H9 (cell line): Measurements from ENCODE around the gene FCSK. TPM values are rescaled to one million over a fixed set of nuclear protein-coding genes. Genes with fewer than 3 reads are reported as not detected.

Source experiments
- DNase-seq: peaks from one replicate; pipeline ENCODE4 v3.0.0-alpha.2; 2017
- H2AFZ ChIP-seq: one replicate; pipeline ENCODE4 v1.6.1; 2013; ENCODE audit warnings: mild to moderate bottlenecking, low read length, control low read depth, moderate library complexity
- H2AK5ac ChIP-seq: 2 replicates; pipeline ENCODE4 v1.6.1; 2013; ENCODE audit warnings: low read length, control low read depth, mixed read lengths; ENCODE audit not compliant: insufficient read length
- H2BK120ac ChIP-seq: one replicate; pipeline ENCODE4 v1.6.1; 2013; ENCODE audit warnings: low read depth, mild to moderate bottlenecking, low read length, control low read depth, inconsistent platforms; ENCODE audit not compliant: poor library complexity, severe bottlenecking
- H2BK12ac ChIP-seq: 2 replicates; pipeline ENCODE4 v1.6.1; 2013; ENCODE audit warnings: low read length, control low read depth, mixed read lengths, low read depth; ENCODE audit not compliant: insufficient read length
- H2BK15ac ChIP-seq: 2 replicates; pipeline ENCODE4 v1.6.1; 2013; ENCODE audit warnings: low read depth, low read length, control low read depth
- H2BK20ac ChIP-seq: one replicate; pipeline ENCODE4 v1.6.1; 2013; ENCODE audit warnings: low read depth, mild to moderate bottlenecking, low read length, control low read depth, inconsistent platforms; ENCODE audit not compliant: poor library complexity, severe bottlenecking
- H2BK5ac ChIP-seq: 2 replicates; pipeline ENCODE4 v1.6.1; 2013; ENCODE audit warnings: low read length, control low read depth, mixed read lengths; ENCODE audit not compliant: insufficient read length
- H3K14ac ChIP-seq: 2 replicates; pipeline ENCODE4 v1.6.1; 2013; ENCODE audit warnings: low read length, control low read depth; ENCODE audit not compliant: insufficient read depth
- H3K18ac ChIP-seq: 2 replicates; pipeline ENCODE4 v1.6.1; 2013; ENCODE audit warnings: low read depth, mild to moderate bottlenecking, mixed read lengths, low read length, control low read depth; ENCODE audit not compliant: insufficient read length
- H3K23ac ChIP-seq: 2 replicates; pipeline ENCODE4 v1.6.1; 2013; ENCODE audit warnings: low read length, control low read depth, mixed read lengths, low read depth; ENCODE audit not compliant: insufficient read length
- H3K23me2 ChIP-seq: 2 replicates; pipeline ENCODE4 v1.6.1; 2013; ENCODE audit warnings: low read depth, mild to moderate bottlenecking, mixed read lengths, low read length, control low read depth; ENCODE audit not compliant: insufficient read length, poor library complexity, severe bottlenecking
- H3K27ac ChIP-seq: 2 replicates; pipeline ENCODE4 v1.5.1; 2013; ENCODE audit warnings: low read length, control low read depth, mixed read lengths, low read depth; ENCODE audit not compliant: insufficient read length
- H3K27me3 ChIP-seq: 2 replicates; pipeline ENCODE4 v1.6.1; 2013; ENCODE audit warnings: low read length, control low read depth, inconsistent platforms; ENCODE audit not compliant: insufficient read depth
- H3K4ac ChIP-seq: 2 replicates; pipeline ENCODE4 v1.6.1; 2013; ENCODE audit warnings: low read depth, mild to moderate bottlenecking, control low read depth, inconsistent platforms, low read length, moderate library complexity
- H3K4me1 ChIP-seq: 2 replicates; pipeline ENCODE4 v1.6.1; 2013; ENCODE audit warnings: low read length, control low read depth, inconsistent platforms; ENCODE audit not compliant: insufficient read depth
- H3K4me2 ChIP-seq: 2 replicates; pipeline ENCODE4 v1.6.1; 2013; ENCODE audit warnings: low read length, control low read depth, mixed read lengths; ENCODE audit not compliant: insufficient read length, insufficient read depth
- H3K56ac ChIP-seq: 2 replicates; pipeline ENCODE4 v1.6.1; 2013; ENCODE audit warnings: low read depth, mild to moderate bottlenecking, mixed read lengths, low read length, control low read depth; ENCODE audit not compliant: insufficient read length
- H3K79me1 ChIP-seq: 2 replicates; pipeline ENCODE4 v1.6.1; 2013; ENCODE audit warnings: low read depth, mild to moderate bottlenecking, moderate library complexity, low read length, control low read depth, inconsistent platforms; ENCODE audit not compliant: insufficient read depth, poor library complexity, severe bottlenecking
- H3K79me2 ChIP-seq: 2 replicates; pipeline ENCODE4 v1.6.1; 2013; ENCODE audit warnings: low read length, control low read depth, inconsistent platforms; ENCODE audit not compliant: insufficient read depth
- H3K9ac ChIP-seq: 2 replicates; pipeline ENCODE4 v1.6.1; 2013; ENCODE audit warnings: low read length, control low read depth, mixed read lengths; ENCODE audit not compliant: insufficient read length; ENCODE audit errors: extremely low read depth
- H3K9me3 ChIP-seq: one replicate; pipeline ENCODE4 v1.6.1; 2013; ENCODE audit warnings: low read depth, low read length, inconsistent platforms; ENCODE audit not compliant: control insufficient read depth
- H3T11ph ChIP-seq: one replicate; pipeline ENCODE4 v1.6.1; 2013; ENCODE audit warnings: mild to moderate bottlenecking, low read length, control low read depth, inconsistent platforms
- H4K20me1 ChIP-seq: one replicate; pipeline ENCODE4 v1.6.1; 2013; ENCODE audit not compliant: control insufficient read depth, insufficient read length, insufficient read depth
- H4K5ac ChIP-seq: 2 replicates; pipeline ENCODE4 v1.6.1; 2013; ENCODE audit warnings: low read depth, mild to moderate bottlenecking, mixed read lengths, low read length, control low read depth; ENCODE audit not compliant: insufficient read length
- H4K8ac ChIP-seq: replicated peaks from 2 replicates; pipeline ENCODE4 v1.6.1; 2013; ENCODE audit warnings: low read length, control low read depth, mixed read lengths, low read depth; ENCODE audit not compliant: insufficient read length
- H4K91ac ChIP-seq: 2 replicates; pipeline ENCODE4 v1.6.1; 2013; ENCODE audit warnings: low read depth, mild to moderate bottlenecking, moderate library complexity, mixed read lengths, low read length, control low read depth; ENCODE audit not compliant: insufficient read length
- H3K27ac Mint-ChIP-seq, 3 experiments: 2 replicates in 2 of 3; 3 replicates in 1 of 3; pipeline ENCODE4 v1.8.0; 2020 to 2021; ENCODE audit warnings: mixed read lengths in 3 of 3, mild to moderate bottlenecking in 1 of 3, moderate library complexity in 1 of 3
- H3K27me3 Mint-ChIP-seq: 2 replicates; pipeline ENCODE4 v1.8.0; 2021; ENCODE audit warnings: low read depth, mild to moderate bottlenecking, moderate library complexity, mixed read lengths
- H3K36me3 Mint-ChIP-seq, 3 experiments: 2 replicates in 2 of 3; 3 replicates in 1 of 3; pipeline ENCODE4 v1.8.0; 2020 to 2021; ENCODE audit warnings: low read depth in 3 of 3, mixed read lengths in 3 of 3; ENCODE audit not compliant: insufficient read depth in 1 of 3
- H3K4me1 Mint-ChIP-seq, 2 experiments: 2 replicates each; pipeline ENCODE4 v1.8.0; 2020; ENCODE audit warnings: mixed read lengths in 2 of 2
- H3K4me3 Mint-ChIP-seq, 2 experiments: 2 replicates in 1 of 2; 3 replicates in 1 of 2; pipeline ENCODE4 v1.8.0; 2020 to 2021; ENCODE audit warnings: mild to moderate bottlenecking in 2 of 2, mixed read lengths in 2 of 2, moderate library complexity in 1 of 2
- H3K9me3 Mint-ChIP-seq, 2 experiments: 2 replicates in 1 of 2; 3 replicates in 1 of 2; pipeline ENCODE4 v1.8.0; 2020; ENCODE audit warnings: mild to moderate bottlenecking in 2 of 2, mixed read lengths in 2 of 2, moderate library complexity in 1 of 2
- WGBS: extraction: QIAGEN DNeasy Blood & Tissue Kit; methylation state at CpG from one replicate; pipeline ENCODE4 v1.1.7; 2013; ENCODE audit warnings: missing lambda C conversion rate, low lambda C conversion rate, mixed read lengths; ENCODE audit not compliant: insufficient read length; ENCODE audit errors: extremely low coverage; 5-methylcytosine and 5-hydroxymethylcytosine counted together
- total RNA-seq: library from RNA; stranded (reverse); gene quantifications from 2 replicates; pipeline ENCODE4 v1.2.1, GENCODE V29; 2021
- TF ChIP-seq, protein P1 (sequence below): fragments of 200-600 bp; sonication (generic); conservative IDR thresholded peaks from 3 replicates; pipeline ENCODE4 v1.8.0; 2021; ENCODE audit warnings: antibody characterized with exemption, mild to moderate bottlenecking

FCSK gene
- total RNA-seq, 1 experiment from 2014 or later = 6.5 TPM

DNA sequence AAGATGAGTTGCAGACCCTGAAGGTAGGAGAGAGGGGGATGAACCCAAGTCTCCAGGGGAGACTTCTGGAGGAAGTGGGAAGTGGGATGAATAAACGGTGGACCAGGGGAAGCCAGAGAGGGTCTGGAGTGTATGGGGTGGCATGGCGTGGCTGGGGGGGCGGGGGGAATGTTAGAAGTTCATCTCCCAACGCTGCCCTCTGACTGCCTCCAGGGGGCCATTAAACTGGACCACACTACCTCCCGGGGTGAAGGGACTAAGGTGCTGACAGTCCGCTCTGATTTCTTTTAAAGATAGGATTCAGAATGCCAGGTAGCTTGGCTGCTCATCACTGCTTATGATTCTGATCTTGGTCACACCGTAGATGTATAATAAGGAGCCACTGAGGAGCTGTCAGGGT is 36.7 kb upstream of the FCSK start:
- peaks cover 0 to 9% (median 0%) of the 10 kb centered on the region in 3 experiments; a peak in 4 of 7 replicates for H3K36me3 Mint-ChIP-seq
- H3K9me3 ChIP-seq = no peaks in the 10 kb centered on the region
- H3T11ph ChIP-seq = no peak overlapping the region
- H3K27ac ChIP-seq = no peak overlapping the region
- no peaks in the 10 kb centered on the region for H3K27me3 ChIP-seq
- H3K4me1 ChIP-seq = peaks cover 21% of the 10 kb centered on the region; the same call in 1 of the 2 replicates
- H4K8ac ChIP-seq = no peak overlapping the region
- H2AK5ac ChIP-seq = no peak overlapping the region
- no peak overlapping the region for H3K23ac ChIP-seq
- H3K9ac ChIP-seq = no peak overlapping the region
- TF ChIP-seq, protein P1, sequence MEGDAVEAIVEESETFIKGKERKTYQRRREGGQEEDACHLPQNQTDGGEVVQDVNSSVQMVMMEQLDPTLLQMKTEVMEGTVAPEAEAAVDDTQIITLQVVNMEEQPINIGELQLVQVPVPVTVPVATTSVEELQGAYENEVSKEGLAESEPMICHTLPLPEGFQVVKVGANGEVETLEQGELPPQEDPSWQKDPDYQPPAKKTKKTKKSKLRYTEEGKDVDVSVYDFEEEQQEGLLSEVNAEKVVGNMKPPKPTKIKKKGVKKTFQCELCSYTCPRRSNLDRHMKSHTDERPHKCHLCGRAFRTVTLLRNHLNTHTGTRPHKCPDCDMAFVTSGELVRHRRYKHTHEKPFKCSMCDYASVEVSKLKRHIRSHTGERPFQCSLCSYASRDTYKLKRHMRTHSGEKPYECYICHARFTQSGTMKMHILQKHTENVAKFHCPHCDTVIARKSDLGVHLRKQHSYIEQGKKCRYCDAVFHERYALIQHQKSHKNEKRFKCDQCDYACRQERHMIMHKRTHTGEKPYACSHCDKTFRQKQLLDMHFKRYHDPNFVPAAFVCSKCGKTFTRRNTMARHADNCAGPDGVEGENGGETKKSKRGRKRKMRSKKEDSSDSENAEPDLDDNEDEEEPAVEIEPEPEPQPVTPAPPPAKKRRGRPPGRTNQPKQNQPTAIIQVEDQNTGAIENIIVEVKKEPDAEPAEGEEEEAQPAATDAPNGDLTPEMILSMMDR = no peak
- no peaks in the 10 kb centered on the region; the same call in 1 of the 2 replicates for H3K79me2 ChIP-seq
- no peak overlapping the region for H4K91ac ChIP-seq
- no peak overlapping the region for H2BK120ac ChIP-seq
- H3K56ac ChIP-seq = no peak overlapping the region
- no peak overlapping the region for H2AFZ ChIP-seq
- H3K4me3 Mint-ChIP-seq = no peak overlapping the region
- H2BK20ac ChIP-seq = no peak overlapping the region
- H3K9me3 Mint-ChIP-seq = no peaks in the 10 kb centered on the region
- no peaks in the 10 kb centered on the region for H3K27me3 Mint-ChIP-seq
- no peak overlapping the region for H3K4ac ChIP-seq
- no CpG with 5 or more reads among the region's 7 CpGs for WGBS
- no peak overlapping the region for H4K5ac ChIP-seq
- DNase-seq = no peak
- no peak overlapping the region for H2BK12ac ChIP-seq
- H4K20me1 ChIP-seq = no peaks in the 10 kb centered on the region
- no peak overlapping the region for H3K18ac ChIP-seq
- H3K4me1 Mint-ChIP-seq = peaks cover 57 to 62% of the 10 kb centered on the region in 2 experiments
- peak overlapping the region in 2 of 3 experiments; percentile 57 to 61; a peak in 2 of 7 replicates for H3K27ac Mint-ChIP-seq
- no peaks in the 10 kb centered on the region for H3K23me2 ChIP-seq
- H3K4me2 ChIP-seq = no peak overlapping the region
- no peak overlapping the region for H2BK5ac ChIP-seq
- H3K79me1 ChIP-seq = peaks cover 2% of the 10 kb centered on the region
- H2BK15ac ChIP-seq = no peak overlapping the region
- no peak overlapping the region for H3K14ac ChIP-seq
